WI38 (cell line): ENCODE measurements around the gene EVA1C.
A peak's percentile ranks its signal among the peaks of the same experiment; 100 is the strongest.

Source experiments
- H3K4me3 ChIP-seq: 2 replicates; pipeline ENCODE4 v1.5.1; 2011; ENCODE audit warnings: low read depth, mild to moderate bottlenecking, control low read depth, low read length
- CTCF ChIP-seq: IDR thresholded peaks from 2 replicates; pipeline ENCODE4 v1.5.1; 2012; ENCODE audit warnings: low read depth, mild to moderate bottlenecking, control low read depth, low read length

Gene EVA1C

GRCh38 chr21:32410916-32411315 is 1.6 kb upstream of the EVA1C start:
- TF ChIP-seq CTCF, result no peak

GRCh38 chr21:32411350-32412161 is 950 bp upstream of the EVA1C start:
- peak overlapping the region; percentile 54 for H3K4me3 ChIP-seq
- TF ChIP-seq CTCF, result no peak

More at GRCh38 chr21:32410916-32411315, 1.6 kb upstream of the EVA1C start:
- no peak overlapping the region for H3K4me3 ChIP-seq

- H3K4me3 ChIP-seq, result no peak overlapping the region; the same call in 1 of the 2 replicates
- TF ChIP-seq CTCF, result no peak
Measured at GRCh38 chr21:32413015-32413504, 554 bp downstream of the EVA1C start.

GRCh38 chr21:32413697-32414578 is 1.4 kb downstream of the EVA1C start:
- H3K4me3 ChIP-seq, result no peak overlapping the region
- TF ChIP-seq CTCF, result no peak

GRCh38 chr21:32414579-32415358 is 2.3 kb downstream of the EVA1C start:
- H3K4me3 ChIP-seq, result no peak overlapping the region
- peak; percentile 28; the same call in 1 of the 2 replicates for TF ChIP-seq CTCF

- no peak for TF ChIP-seq CTCF
- no peak overlapping the region for H3K4me3 ChIP-seq
Measured at GRCh38 chr21:32415451-32416398, 3.2 kb downstream of the EVA1C start.
